ENCODE measurements around the gene ALLC. TPM values are rescaled to one million over a fixed set of nuclear protein-coding genes. Genes with fewer than 3 reads are reported as not detected.
A peak's percentile ranks its signal among the peaks of the same experiment; 100 is the strongest.

ALLC gene
- total RNA-seq, 1 donor from 2014 or later, result not detected

- H3K4me1 Mint-ChIP-seq (ENCODE audit: unreplicated experiment), result peaks cover 11% of the 10 kb centered on the region
These were observed 69.5 kb downstream of the ALLC start for GRCh38 chr2:3727397-3728045.

GRCh38 chr2:3728104-3729054, 70.4 kb downstream of the ALLC start:
- peak; percentile 67 for TF ChIP-seq CTCF (IDR thresholded peaks at IDR 0.05)
- DNase-seq (ENCODE audit: extremely low spot score, unreplicated experiment), result peak; percentile 82
- Mint-ChIP-seq H3K27ac (ENCODE audit: unreplicated experiment) (no peak overlapping the region), H3K9me3 (ENCODE audit: unreplicated experiment) (no peaks in the 10 kb centered on the region), H3K36me3 (ENCODE audit: unreplicated experiment) (no peaks in the 10 kb centered on the region), H3K27me3 (ENCODE audit: unreplicated experiment) (no peaks in the 10 kb centered on the region), H3K4me1 (ENCODE audit: unreplicated experiment) (peaks cover 11% of the 10 kb centered on the region), H3K4me3 (ENCODE audit: unreplicated experiment) (peak overlapping the region; percentile 52)

More at GRCh38 chr2:3727397-3728045, 69.5 kb downstream of the ALLC start:
- peak; percentile 63 for DNase-seq (ENCODE audit: extremely low spot score, unreplicated experiment)
- H3K4me3 Mint-ChIP-seq (ENCODE audit: unreplicated experiment), result peak overlapping the region; percentile 52
- H3K27me3 Mint-ChIP-seq (ENCODE audit: unreplicated experiment), result peaks cover under 1% of the 10 kb centered on the region
- no peaks in the 10 kb centered on the region for H3K36me3 Mint-ChIP-seq (ENCODE audit: unreplicated experiment)
- H3K9me3 Mint-ChIP-seq (ENCODE audit: unreplicated experiment), result no peaks in the 10 kb centered on the region
- TF ChIP-seq CTCF (IDR thresholded peaks at IDR 0.05), result no peak
- no peak overlapping the region for H3K27ac Mint-ChIP-seq (ENCODE audit: unreplicated experiment)

GRCh38 chr2:3729055-3729448, 71.1 kb downstream of the ALLC start:
- Mint-ChIP-seq H3K27ac (ENCODE audit: unreplicated experiment) (no peak overlapping the region), H3K9me3 (ENCODE audit: unreplicated experiment) (no peaks in the 10 kb centered on the region), H3K4me3 (ENCODE audit: unreplicated experiment) (no peak overlapping the region), H3K36me3 (ENCODE audit: unreplicated experiment) (no peaks in the 10 kb centered on the region), H3K27me3 (ENCODE audit: unreplicated experiment) (no peaks in the 10 kb centered on the region), H3K4me1 (ENCODE audit: unreplicated experiment) (peaks cover 11% of the 10 kb centered on the region)
- no peak for TF ChIP-seq CTCF (IDR thresholded peaks at IDR 0.05)
- peak; percentile 13 for DNase-seq (ENCODE audit: extremely low spot score, unreplicated experiment)

- Mint-ChIP-seq H3K9me3 (ENCODE audit: unreplicated experiment) (no peaks in the 10 kb centered on the region), H3K4me1 (ENCODE audit: unreplicated experiment) (peaks cover 11% of the 10 kb centered on the region), H3K27me3 (ENCODE audit: unreplicated experiment) (no peaks in the 10 kb centered on the region), H3K27ac (ENCODE audit: unreplicated experiment) (no peak overlapping the region), H3K36me3 (ENCODE audit: unreplicated experiment) (no peaks in the 10 kb centered on the region), H3K4me3 (ENCODE audit: unreplicated experiment) (no peak overlapping the region)
- TF ChIP-seq CTCF (IDR thresholded peaks at IDR 0.05), result no peak
- DNase-seq (ENCODE audit: extremely low spot score, unreplicated experiment), result peak; percentile 56
These were observed 71.8 kb downstream of the ALLC start for GRCh38 chr2:3729786-3730185.

GRCh38 chr2:3730646-3731045, 72.6 kb downstream of the ALLC start:
- peaks cover 11% of the 10 kb centered on the region for H3K4me1 Mint-ChIP-seq (ENCODE audit: unreplicated experiment)
- no peak for TF ChIP-seq CTCF (IDR thresholded peaks at IDR 0.05)
- no peaks in the 10 kb centered on the region for H3K36me3 Mint-ChIP-seq (ENCODE audit: unreplicated experiment)
- no peak overlapping the region for H3K4me3 Mint-ChIP-seq (ENCODE audit: unreplicated experiment)
- H3K27me3 Mint-ChIP-seq (ENCODE audit: unreplicated experiment), result peaks cover 3% of the 10 kb centered on the region
- DNase-seq (ENCODE audit: extremely low spot score, unreplicated experiment), result peak; percentile 38
- H3K9me3 Mint-ChIP-seq (ENCODE audit: unreplicated experiment), result no peaks in the 10 kb centered on the region
- H3K27ac Mint-ChIP-seq (ENCODE audit: unreplicated experiment), result no peak overlapping the region
